KMS-11 (cell line): ENCODE measurements around the gene LPP.

ENCODE experiments used
- H2AFZ ChIP-seq: fragments of 200-600 bp; sonication (generic); 2 replicates; pipeline ENCODE4 v1.6.1; 2016; ENCODE audit warnings: antibody characterized with exemption, mixed run types, low read depth
- H3K27ac ChIP-seq: fragments of 200-600 bp; sonication (generic); 2 replicates; pipeline ENCODE4 v1.6.1; 2016; ENCODE audit warnings: mild to moderate bottlenecking, mixed run types
- H3K27me3 ChIP-seq: fragments of 200-600 bp; sonication (generic); 2 replicates; pipeline ENCODE4 v1.6.1; 2017; ENCODE audit warnings: mild to moderate bottlenecking, low read depth, mixed run types, moderate library complexity; ENCODE audit not compliant: insufficient read depth
- H3K36me3 ChIP-seq: fragments of 200-600 bp; sonication (generic); 2 replicates; pipeline ENCODE4 v1.6.1; 2017; ENCODE audit warnings: mild to moderate bottlenecking, mixed run types; ENCODE audit not compliant: insufficient read depth
- H3K4me1 ChIP-seq: fragments of 200-600 bp; sonication (generic); 2 replicates; pipeline ENCODE4 v1.6.1; 2016; ENCODE audit warnings: mild to moderate bottlenecking, low read depth, mixed run types; ENCODE audit not compliant: poor library complexity, severe bottlenecking
- H3K4me2 ChIP-seq: fragments of 200-600 bp; sonication (generic); 2 replicates; pipeline ENCODE4 v1.7.0; 2016; ENCODE audit warnings: mild to moderate bottlenecking, mixed run types
- H3K4me3 ChIP-seq: fragments of 200-600 bp; sonication (generic); IDR thresholded peaks from 2 replicates; pipeline ENCODE4 v1.6.1; 2017; ENCODE audit warnings: low read depth, low read length, mixed read lengths; ENCODE audit not compliant: insufficient read depth
- H3K79me2 ChIP-seq: fragments of 200-600 bp; sonication (generic); 2 replicates; pipeline ENCODE4 v1.6.1; 2016; ENCODE audit warnings: low read depth, mixed run types; ENCODE audit not compliant: insufficient read depth
- H3K9ac ChIP-seq: fragments of 200-600 bp; sonication (generic); 2 replicates; pipeline ENCODE4 v1.6.1; 2016; ENCODE audit warnings: mild to moderate bottlenecking, mixed run types
- H4K20me1 ChIP-seq: fragments of 200-600 bp; sonication (generic); 2 replicates; pipeline ENCODE4 v1.6.1; 2016; ENCODE audit warnings: mild to moderate bottlenecking, mixed run types; ENCODE audit not compliant: insufficient read depth
- TF ChIP-seq, protein P1 (sequence below): fragments of 200-600 bp; sonication (generic); conservative IDR thresholded peaks from 2 replicates; pipeline ENCODE4 v1.6.1; 2017; ENCODE audit warnings: low read depth, mild to moderate bottlenecking, antibody characterized with exemption, low read length, moderate library complexity, mixed read lengths

Gene LPP

DNA sequence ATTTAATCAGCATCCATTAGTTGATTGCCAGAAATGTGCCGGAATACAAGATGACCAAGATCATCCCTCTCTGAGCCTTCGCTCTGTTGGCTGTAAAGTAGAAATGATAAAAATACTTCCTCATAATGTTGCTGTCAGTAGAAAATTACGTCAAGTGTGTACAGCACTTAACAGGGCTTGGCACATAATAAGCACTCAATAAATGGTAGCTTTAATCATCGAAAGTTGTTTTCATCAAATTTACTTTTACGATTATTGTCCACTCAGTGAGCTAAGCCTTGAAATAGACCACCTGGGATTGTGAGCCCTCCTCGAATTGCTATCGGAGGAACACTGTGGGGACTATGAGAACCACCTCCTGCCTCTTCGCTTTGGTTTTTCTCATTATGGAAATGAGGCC lies 716.5 kb downstream of the LPP start:
- H3K4me1 ChIP-seq, result peaks cover 10% of the 10 kb centered on the region
- H3K9ac ChIP-seq, result no peak overlapping the region
- no peaks in the 10 kb centered on the region for H4K20me1 ChIP-seq
- no peaks in the 10 kb centered on the region for H3K79me2 ChIP-seq
- no peak overlapping the region for H3K27ac ChIP-seq
- H2AFZ ChIP-seq, result no peak overlapping the region
- TF ChIP-seq, protein P1, sequence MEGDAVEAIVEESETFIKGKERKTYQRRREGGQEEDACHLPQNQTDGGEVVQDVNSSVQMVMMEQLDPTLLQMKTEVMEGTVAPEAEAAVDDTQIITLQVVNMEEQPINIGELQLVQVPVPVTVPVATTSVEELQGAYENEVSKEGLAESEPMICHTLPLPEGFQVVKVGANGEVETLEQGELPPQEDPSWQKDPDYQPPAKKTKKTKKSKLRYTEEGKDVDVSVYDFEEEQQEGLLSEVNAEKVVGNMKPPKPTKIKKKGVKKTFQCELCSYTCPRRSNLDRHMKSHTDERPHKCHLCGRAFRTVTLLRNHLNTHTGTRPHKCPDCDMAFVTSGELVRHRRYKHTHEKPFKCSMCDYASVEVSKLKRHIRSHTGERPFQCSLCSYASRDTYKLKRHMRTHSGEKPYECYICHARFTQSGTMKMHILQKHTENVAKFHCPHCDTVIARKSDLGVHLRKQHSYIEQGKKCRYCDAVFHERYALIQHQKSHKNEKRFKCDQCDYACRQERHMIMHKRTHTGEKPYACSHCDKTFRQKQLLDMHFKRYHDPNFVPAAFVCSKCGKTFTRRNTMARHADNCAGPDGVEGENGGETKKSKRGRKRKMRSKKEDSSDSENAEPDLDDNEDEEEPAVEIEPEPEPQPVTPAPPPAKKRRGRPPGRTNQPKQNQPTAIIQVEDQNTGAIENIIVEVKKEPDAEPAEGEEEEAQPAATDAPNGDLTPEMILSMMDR, result no peak
- no peaks in the 10 kb centered on the region for H3K27me3 ChIP-seq
- H3K4me3 ChIP-seq, result no peak overlapping the region
- no peak overlapping the region for H3K4me2 ChIP-seq
- no peaks in the 10 kb centered on the region for H3K36me3 ChIP-seq

DNA sequence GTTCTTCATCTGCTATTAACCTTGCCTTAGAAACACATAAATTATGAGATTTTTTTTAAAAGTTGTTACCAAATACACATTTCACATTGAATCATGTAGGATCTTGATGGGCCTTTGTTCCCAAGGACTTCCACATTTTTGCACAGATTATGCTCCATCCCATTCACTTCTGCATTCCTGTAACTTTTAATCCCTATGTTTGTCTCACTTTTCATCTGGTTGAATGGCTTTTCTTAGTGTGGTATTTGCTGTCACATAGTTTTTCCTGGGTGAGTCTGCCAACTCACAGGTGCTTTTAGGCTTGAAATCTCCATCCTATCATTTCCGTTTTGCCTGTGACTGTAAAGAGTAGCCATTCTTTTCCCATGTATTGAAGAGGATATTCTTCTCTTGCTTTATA lies 720.6 kb downstream of the LPP start:
- Histone ChIP-seq H2AFZ (no peak overlapping the region), H3K27ac (no peak overlapping the region), H3K9ac (no peak overlapping the region), H4K20me1 (no peaks in the 10 kb centered on the region), H3K4me2 (peak overlapping the region; percentile 8; the same call in 1 of the 2 replicates), H3K4me1 (peaks cover 24% of the 10 kb centered on the region), H3K36me3 (no peaks in the 10 kb centered on the region), H3K4me3 (peak overlapping the region; percentile 34), H3K27me3 (no peaks in the 10 kb centered on the region), H3K79me2 (no peaks in the 10 kb centered on the region)
- TF ChIP-seq, protein P1, result no peak

DNA sequence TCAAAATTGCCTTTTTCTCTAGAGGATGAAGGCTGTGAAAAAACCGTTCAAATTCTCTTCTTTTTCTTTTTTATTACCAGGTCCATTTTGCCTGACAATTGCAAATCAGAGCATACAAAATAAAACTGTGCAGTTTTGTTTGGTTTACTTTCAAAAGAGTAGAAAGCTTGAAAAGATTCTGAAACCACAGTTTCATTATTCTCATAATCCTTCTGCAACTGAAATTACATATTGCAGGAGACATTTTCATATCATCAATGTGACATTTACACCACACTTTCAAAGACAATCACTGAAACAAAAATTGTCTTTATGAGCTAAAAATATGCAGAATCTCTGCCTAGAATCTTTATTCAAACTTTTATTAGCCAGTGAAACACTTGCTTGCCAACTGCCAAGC lies 721.5 kb downstream of the LPP start:
- no peak overlapping the region for H3K9ac ChIP-seq
- H3K27me3 ChIP-seq, result no peaks in the 10 kb centered on the region
- H3K4me2 ChIP-seq, result peak overlapping the region; percentile 8; the same call in 1 of the 2 replicates
- peak overlapping the region; percentile 34 for H3K4me3 ChIP-seq
- H3K79me2 ChIP-seq, result no peaks in the 10 kb centered on the region
- no peaks in the 10 kb centered on the region for H3K36me3 ChIP-seq
- H4K20me1 ChIP-seq, result no peaks in the 10 kb centered on the region
- TF ChIP-seq, protein P1, result no peak
- peak overlapping the region; percentile 29; the same call in 1 of the 2 replicates for H3K27ac ChIP-seq
- no peak overlapping the region for H2AFZ ChIP-seq
- H3K4me1 ChIP-seq, result peaks cover 24% of the 10 kb centered on the region

- H3K36me3 ChIP-seq, result no peaks in the 10 kb centered on the region
- no peak overlapping the region for H3K27ac ChIP-seq
- H3K79me2 ChIP-seq, result no peaks in the 10 kb centered on the region
- no peak overlapping the region for H2AFZ ChIP-seq
- H4K20me1 ChIP-seq, result no peaks in the 10 kb centered on the region
- H3K4me3 ChIP-seq, result no peak overlapping the region
- no peaks in the 10 kb centered on the region for H3K27me3 ChIP-seq
- H3K4me1 ChIP-seq, result peaks cover 24% of the 10 kb centered on the region
- H3K4me2 ChIP-seq, result peak overlapping the region; percentile 8; the same call in 1 of the 2 replicates
- TF ChIP-seq, protein P1, result no peak
- H3K9ac ChIP-seq, result no peak overlapping the region
Measured at GRCh38 chr3:188876370-188876769, 722.4 kb downstream of the LPP start.
